GM18520 (cell line): ENCODE measurements around the gene TEX48.
A peak's percentile ranks its signal among the peaks of the same experiment; 100 is the strongest.

Experiments used
- ATAC-seq: cut with Tn5 transposase; IDR thresholded peaks from one replicate; pipeline ENCODE4 v1.9.1; 2021; ENCODE audit not compliant: unreplicated experiment

TEX48 gene

GRCh38 chr9:114694146-114694545, 12.2 kb upstream of the TEX48 start:
- no peak for ATAC-seq

GRCh38 chr9:114693248-114693855, 11.4 kb upstream of the TEX48 start:
- no peak for ATAC-seq

GRCh38 chr9:114691956-114692295, 9.9 kb upstream of the TEX48 start:
- no peak for ATAC-seq

- peak; percentile 78 for ATAC-seq
Measured at GRCh38 chr9:114691046-114691955, 9.3 kb upstream of the TEX48 start.

GRCh38 chr9:114690308-114690707, 8.3 kb upstream of the TEX48 start:
- no peak for ATAC-seq

GRCh38 chr9:114689813-114690212, 7.8 kb upstream of the TEX48 start:
- ATAC-seq: no peak

GRCh38 chr9:114688909-114689610, 7.1 kb upstream of the TEX48 start:
- no peak for ATAC-seq

- ATAC-seq: no peak
Measured at GRCh38 chr9:114688379-114688778, 6.4 kb upstream of the TEX48 start.

- ATAC-seq: no peak
Measured at GRCh38 chr9:114687034-114687433, 5.0 kb upstream of the TEX48 start.

GRCh38 chr9:114685951-114686350, 4.0 kb upstream of the TEX48 start:
- no peak for ATAC-seq

- ATAC-seq: no peak
Measured at GRCh38 chr9:114684036-114684435, 2.0 kb upstream of the TEX48 start.

GRCh38 chr9:114682846-114683245, 854 bp upstream of the TEX48 start:
- no peak for ATAC-seq

- ATAC-seq: no peak
Measured at GRCh38 chr9:114680259-114681001, 1.6 kb downstream of the TEX48 start.

- ATAC-seq: no peak
Measured at GRCh38 chr9:114678795-114679194, 3.2 kb downstream of the TEX48 start.

GRCh38 chr9:114678130-114678529, 3.9 kb downstream of the TEX48 start:
- ATAC-seq: no peak

GRCh38 chr9:114677418-114677817, 4.6 kb downstream of the TEX48 start:
- no peak for ATAC-seq

GRCh38 chr9:114676901-114677300, 5.1 kb downstream of the TEX48 start:
- no peak for ATAC-seq

GRCh38 chr9:114674798-114675540, 7.0 kb downstream of the TEX48 start:
- no peak for ATAC-seq

- ATAC-seq: no peak
Measured at GRCh38 chr9:114674076-114674797, 7.8 kb downstream of the TEX48 start.

GRCh38 chr9:114671605-114672004, 10.4 kb downstream of the TEX48 start:
- ATAC-seq: no peak
